K562 (cell line): ENCODE measurements around the gene SMYD2.

Source experiments
- BACH1 ChIP-seq: fragments of 200-800 bp; sonication (Bioruptor generic); IDR thresholded peaks from 2 replicates; pipeline ENCODE4 v1.6.1; 2016; ENCODE audit warnings: missing genetic modification characterization, missing compliant biosample characterization
- BRF1 ChIP-seq: IDR thresholded peaks from 3 replicates; pipeline ENCODE4 v1.6.1; 2011; ENCODE audit warnings: borderline replicate concordance, mild to moderate bottlenecking; ENCODE audit not compliant: insufficient read length; ENCODE audit errors: extremely low read depth
- CHCHD3 ChIP-seq: fragments of 250-450 bp; sonication (Bioruptor Pico); IDR thresholded peaks from 2 replicates; pipeline ENCODE4 v2.1.2; 2022; ENCODE audit warnings: mild to moderate bottlenecking
- NFIC ChIP-seq: fragments of 450-650 bp; IDR thresholded peaks from 2 replicates; pipeline ENCODE4 v1.6.1; 2017; ENCODE audit warnings: mild to moderate bottlenecking, inconsistent platforms
- RAD21 ChIP-seq, 2 experiments: fragments of 250-450 bp in 1 of 2; fragments of 450-650 bp in 1 of 2; sonication (Bioruptor Pico) in 1 of 2; formaldehyde crosslinking in 1 of 2; IDR thresholded peaks in 1 of 2; conservative IDR thresholded peaks in 1 of 2; 2 replicates each; pipeline versions ENCODE4 v1.4.0 to v1.8.0; 2020 to 2022; ENCODE audit warnings: mild to moderate bottlenecking in 2 of 2, moderate library complexity in 1 of 2
- ZNF124 ChIP-seq: sonication (generic); formaldehyde crosslinking; IDR thresholded peaks from 2 replicates; pipeline ENCODE4 v1.8.1; 2022; ENCODE audit warnings: missing genetic modification reagents

- TF ChIP-seq CHCHD3 (CRISPR knock-in tag) (no peak), ZNF124 (no peak), BRF1 (no peak), BACH1 (no peak), RAD21 (CRISPR knock-in tag; conservative IDR thresholded peaks at IDR 0.05 in 1 of 2, IDR thresholded peaks at IDR 0.05 in 1 of 2) (no peak), NFIC (no peak)
These were observed 46.3 kb upstream of the SMYD2 start for GRCh38 chr1:214234635-214235025.
